ENCODE data around the gene SHROOM1. TPM values are rescaled to one million over a fixed set of nuclear protein-coding genes. Genes with fewer than 3 reads are reported as not detected.
A peak's percentile ranks its signal among the peaks of the same experiment; 100 is the strongest.

SHROOM1 gene
- total and polyA plus RNA-seq, 9 of the 15 experiments (the other 6 are each of a cell fraction or from before 2014, with no cell fraction given), result 0.44 to 26.5 (median 11.9) TPM

GRCh38 chr5:132865668-132866341 is 35.4 kb upstream of the SHROOM1 start (continued):
- TF ChIP-seq ARID4B (CRISPR knock-in tag; IDR thresholded peaks at IDR 0.05) (0 out of 2 replicates have a peak, but pooled peaks have one; percentile 25), TEAD4 (IDR thresholded peaks at IDR 0.05; ENCODE audit: low read length) (no peak), TEAD4 (CRISPR knock-in tag; IDR thresholded peaks at IDR 0.05; ENCODE audit: borderline replicate concordance) (no peak), MAX (CRISPR knock-in tag; IDR thresholded peaks at IDR 0.05) (peak; percentile 89), ELF2 (CRISPR knock-in tag; IDR thresholded peaks at IDR 0.05) (peak; percentile 75), E2F6 (IDR thresholded peaks at IDR 0.05; ENCODE audit: borderline replicate concordance in 1 of 2, extremely low read depth in 1 of 2, insufficient read depth in 1 of 2, insufficient read length in 1 of 2, low read depth in 1 of 2, low read length in 1 of 2, poor library complexity in 1 of 2, severe bottlenecking in 1 of 2) (peak; percentile 76 to 88), ZNF324 (CRISPR knock-in tag; IDR thresholded peaks at IDR 0.05) (no peak), PBX2 (CRISPR knock-in tag; IDR thresholded peaks at IDR 0.05; ENCODE audit: low read depth) (no peak), PBX2 (tag; conservative IDR thresholded peaks at IDR 0.05; ENCODE audit: low read depth) (no peak), DNMT1 (IDR thresholded peaks at IDR 0.05) (no peak), CAMTA2 (CRISPR knock-in tag; conservative IDR thresholded peaks at IDR 0.05) (peak; percentile 92), CREB3L1 (IDR thresholded peaks at IDR 0.05; ENCODE audit: borderline replicate concordance, low read depth) (no peak), RUNX1 (IDR thresholded peaks at IDR 0.05; ENCODE audit: low read depth) (no peak), HDAC2 (IDR thresholded peaks at IDR 0.05) (no peak), CHD1 (IDR thresholded peaks at IDR 0.05; ENCODE audit: low read length) (no peak), HES1 (IDR thresholded peaks at IDR 0.05; ENCODE audit: low read depth) (no peak; the same call in 1 of the 2 replicates)

All from K562 (cell line).